K562 (cell line): ENCODE results near the gene COX7A2. TPM values are rescaled to one million over a fixed set of nuclear protein-coding genes. Genes with fewer than 3 reads are reported as not detected.

Source experiments
- ATAC-seq: fragments of 200-7000 bp; cut with Tn5 transposase; 3 replicates; pipeline ENCODE4 v1.9.1; 2020; ENCODE audit warnings: moderate library complexity
- BruUV-seq: library from RNA; stranded (reverse); fragments of 400-500 nt; replicated peaks from 2 replicates; lab custom pipeline; 2021; lab: Mats Ljungman, UMichigan
- CTCF ChIA-PET: fragments of 300-600 bp; formaldehyde crosslinking; extraction: SDS; loops from one replicate; lab custom pipeline; 2021; ENCODE audit warnings: low intra/inter-chr PET ratio; lab: Yijun Ruan, JAX
- POLR2A ChIA-PET: fragments of 300-600, 350-650 bp; sonication (Branson Sonifier 250); formaldehyde crosslinking; extraction: SDS; loops from one replicate; lab custom pipeline; 2021; ENCODE audit warnings: antibody characterized with exemption, inconsistent platforms; lab: Yijun Ruan, JAX
- DNase-seq, 4 experiments: peaks; one replicate each; pipeline versions ENCODE4 v3.0.0 to v3.0.0-alpha.2; 2011 to 2018; ENCODE audit warnings: low spot score in 3 of 4, mixed read lengths in 3 of 4; ENCODE audit errors: extremely low read depth in 1 of 4
- FAIRE-seq: peaks from 2 replicates; lab custom pipeline; 2011; peaks lifted over from hg19 to GRCh38; lab: Jason Lieb, UNC
- H2AFZ ChIP-seq: 2 replicates; pipeline ENCODE4 v1.6.0; 2011; ENCODE audit warnings: low read depth, low read length, control low read depth, inconsistent platforms
- H3K27ac ChIP-seq: fragments of 200-600 bp; 3 replicates; pipeline ENCODE4 v1.8.0; 2011; ENCODE audit warnings: low read depth, mild to moderate bottlenecking, control low read depth, inconsistent platforms, low read length, moderate library complexity, mixed read lengths; ENCODE audit errors: extremely low read depth
- H3K27me3 ChIP-seq, 2 experiments: fragments of 300-600 bp in 1 of 2; 2 replicates in 1 of 2; 3 replicates in 1 of 2; pipeline versions ENCODE4 v1.6.0 to v1.8.0; 2011; ENCODE audit warnings: inconsistent platforms in 2 of 2, low read length in 2 of 2, mild to moderate bottlenecking in 1 of 2, mixed read lengths in 1 of 2, moderate library complexity in 1 of 2; ENCODE audit not compliant: control insufficient read depth in 2 of 2, insufficient read depth in 2 of 2
- H3K36me3 ChIP-seq: fragments of 300-600 bp; 3 replicates; pipeline ENCODE4 v1.8.0; 2011; ENCODE audit warnings: mild to moderate bottlenecking, low read length, inconsistent platforms; ENCODE audit not compliant: control insufficient read depth, insufficient read depth
- H3K4me1 ChIP-seq, 2 experiments: fragments of 200-600 bp in 1 of 2; replicated peaks in 1 of 2; 2 replicates in 1 of 2; 3 replicates in 1 of 2; pipeline versions ENCODE4 v1.5.1 to v1.8.0; 2011; ENCODE audit warnings: inconsistent platforms in 2 of 2, low read length in 2 of 2, mild to moderate bottlenecking in 1 of 2, mixed read lengths in 1 of 2, moderate library complexity in 1 of 2; ENCODE audit not compliant: control insufficient read depth in 2 of 2, insufficient read depth in 2 of 2
- H3K4me2 ChIP-seq: 2 replicates; pipeline ENCODE4 v1.6.1; 2011; ENCODE audit warnings: low read length, control low read depth, inconsistent platforms, mixed read lengths; ENCODE audit not compliant: insufficient read depth
- H3K4me3 ChIP-seq: fragments of 200-600 bp; sonication (generic), shearing (Covaris generic); 2 replicates; pipeline ENCODE4 v1.5.1; 2016; ENCODE audit warnings: control low read depth, inconsistent platforms
- H3K79me2 ChIP-seq: fragments of 200-600 bp; 3 replicates; pipeline ENCODE4 v1.8.0; 2011; ENCODE audit warnings: low read length, inconsistent platforms; ENCODE audit not compliant: control insufficient read depth, insufficient read depth
- H3K9ac ChIP-seq, 2 experiments: 2 replicates each; pipeline versions ENCODE4 v1.6.0 to v1.6.1; 2011; ENCODE audit warnings: low read depth in 2 of 2, low read length in 2 of 2, control low read depth in 1 of 2, inconsistent platforms in 1 of 2, mild to moderate bottlenecking in 1 of 2, mixed read lengths in 1 of 2; ENCODE audit not compliant: insufficient read depth in 1 of 2
- H3K9me1 ChIP-seq: one replicate; pipeline ENCODE4 v1.6.0; 2011; ENCODE audit warnings: inconsistent platforms, mild to moderate bottlenecking, low read length, moderate library complexity; ENCODE audit not compliant: control insufficient read depth, insufficient read depth
- H3K9me3 ChIP-seq: replicated peaks from 2 replicates; pipeline ENCODE4 v1.5.1; 2011; ENCODE audit warnings: low read depth, low read length, inconsistent platforms; ENCODE audit not compliant: control insufficient read depth, insufficient read depth
- H4K20me1 ChIP-seq: replicated peaks from 2 replicates; pipeline ENCODE4 v1.6.1; 2011; ENCODE audit warnings: low read length, inconsistent platforms, mixed read lengths; ENCODE audit not compliant: control insufficient read depth, insufficient read depth
- COPS2 ChIP-seq: fragments of 450-650 bp; conservative IDR thresholded peaks from 2 replicates; pipeline ENCODE4 v1.6.1; 2016; ENCODE audit warnings: mild to moderate bottlenecking, moderate library complexity
- NCOR1 ChIP-seq: fragments of 450-650 bp; IDR thresholded peaks from 2 replicates; pipeline ENCODE4 v1.6.1; 2016; ENCODE audit warnings: mild to moderate bottlenecking, moderate library complexity
- NR4A1 ChIP-seq, 2 experiments: fragments of 250-450 bp in 1 of 2; fragments of 450-650 bp in 1 of 2; sonication (Bioruptor Pico) in 1 of 2; IDR thresholded peaks; 2 replicates each; pipeline versions ENCODE4 v1.4.0 to v1.6.1; 2016 to 2020; ENCODE audit warnings: mild to moderate bottlenecking in 2 of 2, missing compliant biosample characterization in 1 of 2, missing genetic modification characterization in 1 of 2, moderate library complexity in 1 of 2
- WGBS: fragments of 100-300 bp; shearing (Covaris generic); methylation state at CpG from one replicate; pipeline ENCODE4 v1.1.6; 2016; ENCODE audit warnings: low coverage, mixed read lengths; ENCODE audit not compliant: insufficient coverage; ENCODE audit errors: missing lambda C conversion rate; 5-methylcytosine and 5-hydroxymethylcytosine counted together
- in situ Hi-C: fragments of 300-500 bp; cut with MboI; formaldehyde crosslinking; loops from 4 replicates; pipeline ENCODE4 v1.15.0; 2018; ENCODE audit warnings: inconsistent platforms, mixed read lengths
- intact Hi-C: fragments of 100-400 bp; cut with micrococcal nuclease; formaldehyde crosslinking; loops from 2 replicates; pipeline ENCODE4 v1.14.2; 2022
- polyA plus RNA-seq, 8 experiments: library from polyadenylated mRNA; depleted of rRNA in 4 of 8; stranded (reverse) in 5 of 8; unstranded in 3 of 8; fragments of >200 nt; fragmentation: Nextera tagmentation in 2 of 8; fragmentation: Illumina TruSeq in 1 of 8; extraction: Ambion mirVana in 2 of 8; extraction: Trizol in 1 of 8; gene quantifications; 2 replicates each; pipeline versions ENCODE4 v1.2.1 to v1.2.3, GENCODE V29; 2011 to 2014; ENCODE audit warnings: inconsistent platforms in 1 of 8, missing spikeins in 1 of 8
- total RNA-seq, 7 experiments: library from RNA; depleted of rRNA in 6 of 7; stranded (reverse); fragments of >200 nt in 6 of 7; fragmentation: Illumina TruSeq in 2 of 7; extraction: Trizol in 2 of 7; gene quantifications; 2 replicates each; pipeline versions ENCODE4 v1.2.1 to v1.2.3, GENCODE V29; 2011 to 2021; ENCODE audit warnings: low replicate concordance in 1 of 7
- TF ChIP-seq, protein P1 (sequence below): fragments of 450-650 bp; IDR thresholded peaks from 2 replicates; pipeline ENCODE4 v1.6.1; 2016; ENCODE audit warnings: mild to moderate bottlenecking, moderate library complexity
- TF ChIP-seq, protein P2 (sequence below): fragments of 450-650 bp; IDR thresholded peaks from 2 replicates; pipeline ENCODE4 v1.6.1; 2018; ENCODE audit not compliant: partially characterized antibody

COX7A2 gene
- total and polyA plus RNA-seq, 9 of the 15 experiments (the other 6 are each of a cell fraction or from before 2014, with no cell fraction given) = 234 to 2,216 (median 585) TPM

DNA sequence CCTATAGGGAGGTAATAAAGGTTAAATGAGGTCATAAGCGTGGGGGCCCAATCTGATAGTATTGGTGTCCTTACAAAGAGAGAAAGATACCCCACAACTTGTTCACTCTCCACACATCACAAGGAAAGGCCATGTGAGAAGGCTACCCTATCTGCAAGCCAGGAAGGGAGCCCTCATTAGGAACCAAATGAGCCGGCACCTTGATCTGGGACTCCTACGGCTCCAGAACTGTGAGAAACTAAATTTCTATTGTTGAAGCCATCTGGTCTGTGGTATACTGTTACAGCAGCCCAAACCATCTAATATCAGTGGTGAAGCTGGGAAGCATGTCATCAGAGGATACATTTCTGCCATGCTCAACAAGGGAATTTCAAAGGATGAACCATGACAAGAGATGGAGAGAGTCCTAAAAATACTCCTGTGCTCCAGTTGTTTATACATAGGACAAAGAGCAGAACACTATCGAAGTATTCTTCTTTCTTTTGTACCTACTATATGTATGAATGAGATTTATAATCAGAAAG lies 10.4 kb downstream of the COX7A2 start:
- no peak for DNase-seq
- TF ChIP-seq COPS2 (no peak), NR4A1 (CRISPR knock-in tag; IDR thresholded peaks at IDR 0.05) (no peak), NR4A1 (tag; IDR thresholded peaks at IDR 0.05) (no peak), NCOR1 (no peak)
- TF ChIP-seq, protein P1, sequence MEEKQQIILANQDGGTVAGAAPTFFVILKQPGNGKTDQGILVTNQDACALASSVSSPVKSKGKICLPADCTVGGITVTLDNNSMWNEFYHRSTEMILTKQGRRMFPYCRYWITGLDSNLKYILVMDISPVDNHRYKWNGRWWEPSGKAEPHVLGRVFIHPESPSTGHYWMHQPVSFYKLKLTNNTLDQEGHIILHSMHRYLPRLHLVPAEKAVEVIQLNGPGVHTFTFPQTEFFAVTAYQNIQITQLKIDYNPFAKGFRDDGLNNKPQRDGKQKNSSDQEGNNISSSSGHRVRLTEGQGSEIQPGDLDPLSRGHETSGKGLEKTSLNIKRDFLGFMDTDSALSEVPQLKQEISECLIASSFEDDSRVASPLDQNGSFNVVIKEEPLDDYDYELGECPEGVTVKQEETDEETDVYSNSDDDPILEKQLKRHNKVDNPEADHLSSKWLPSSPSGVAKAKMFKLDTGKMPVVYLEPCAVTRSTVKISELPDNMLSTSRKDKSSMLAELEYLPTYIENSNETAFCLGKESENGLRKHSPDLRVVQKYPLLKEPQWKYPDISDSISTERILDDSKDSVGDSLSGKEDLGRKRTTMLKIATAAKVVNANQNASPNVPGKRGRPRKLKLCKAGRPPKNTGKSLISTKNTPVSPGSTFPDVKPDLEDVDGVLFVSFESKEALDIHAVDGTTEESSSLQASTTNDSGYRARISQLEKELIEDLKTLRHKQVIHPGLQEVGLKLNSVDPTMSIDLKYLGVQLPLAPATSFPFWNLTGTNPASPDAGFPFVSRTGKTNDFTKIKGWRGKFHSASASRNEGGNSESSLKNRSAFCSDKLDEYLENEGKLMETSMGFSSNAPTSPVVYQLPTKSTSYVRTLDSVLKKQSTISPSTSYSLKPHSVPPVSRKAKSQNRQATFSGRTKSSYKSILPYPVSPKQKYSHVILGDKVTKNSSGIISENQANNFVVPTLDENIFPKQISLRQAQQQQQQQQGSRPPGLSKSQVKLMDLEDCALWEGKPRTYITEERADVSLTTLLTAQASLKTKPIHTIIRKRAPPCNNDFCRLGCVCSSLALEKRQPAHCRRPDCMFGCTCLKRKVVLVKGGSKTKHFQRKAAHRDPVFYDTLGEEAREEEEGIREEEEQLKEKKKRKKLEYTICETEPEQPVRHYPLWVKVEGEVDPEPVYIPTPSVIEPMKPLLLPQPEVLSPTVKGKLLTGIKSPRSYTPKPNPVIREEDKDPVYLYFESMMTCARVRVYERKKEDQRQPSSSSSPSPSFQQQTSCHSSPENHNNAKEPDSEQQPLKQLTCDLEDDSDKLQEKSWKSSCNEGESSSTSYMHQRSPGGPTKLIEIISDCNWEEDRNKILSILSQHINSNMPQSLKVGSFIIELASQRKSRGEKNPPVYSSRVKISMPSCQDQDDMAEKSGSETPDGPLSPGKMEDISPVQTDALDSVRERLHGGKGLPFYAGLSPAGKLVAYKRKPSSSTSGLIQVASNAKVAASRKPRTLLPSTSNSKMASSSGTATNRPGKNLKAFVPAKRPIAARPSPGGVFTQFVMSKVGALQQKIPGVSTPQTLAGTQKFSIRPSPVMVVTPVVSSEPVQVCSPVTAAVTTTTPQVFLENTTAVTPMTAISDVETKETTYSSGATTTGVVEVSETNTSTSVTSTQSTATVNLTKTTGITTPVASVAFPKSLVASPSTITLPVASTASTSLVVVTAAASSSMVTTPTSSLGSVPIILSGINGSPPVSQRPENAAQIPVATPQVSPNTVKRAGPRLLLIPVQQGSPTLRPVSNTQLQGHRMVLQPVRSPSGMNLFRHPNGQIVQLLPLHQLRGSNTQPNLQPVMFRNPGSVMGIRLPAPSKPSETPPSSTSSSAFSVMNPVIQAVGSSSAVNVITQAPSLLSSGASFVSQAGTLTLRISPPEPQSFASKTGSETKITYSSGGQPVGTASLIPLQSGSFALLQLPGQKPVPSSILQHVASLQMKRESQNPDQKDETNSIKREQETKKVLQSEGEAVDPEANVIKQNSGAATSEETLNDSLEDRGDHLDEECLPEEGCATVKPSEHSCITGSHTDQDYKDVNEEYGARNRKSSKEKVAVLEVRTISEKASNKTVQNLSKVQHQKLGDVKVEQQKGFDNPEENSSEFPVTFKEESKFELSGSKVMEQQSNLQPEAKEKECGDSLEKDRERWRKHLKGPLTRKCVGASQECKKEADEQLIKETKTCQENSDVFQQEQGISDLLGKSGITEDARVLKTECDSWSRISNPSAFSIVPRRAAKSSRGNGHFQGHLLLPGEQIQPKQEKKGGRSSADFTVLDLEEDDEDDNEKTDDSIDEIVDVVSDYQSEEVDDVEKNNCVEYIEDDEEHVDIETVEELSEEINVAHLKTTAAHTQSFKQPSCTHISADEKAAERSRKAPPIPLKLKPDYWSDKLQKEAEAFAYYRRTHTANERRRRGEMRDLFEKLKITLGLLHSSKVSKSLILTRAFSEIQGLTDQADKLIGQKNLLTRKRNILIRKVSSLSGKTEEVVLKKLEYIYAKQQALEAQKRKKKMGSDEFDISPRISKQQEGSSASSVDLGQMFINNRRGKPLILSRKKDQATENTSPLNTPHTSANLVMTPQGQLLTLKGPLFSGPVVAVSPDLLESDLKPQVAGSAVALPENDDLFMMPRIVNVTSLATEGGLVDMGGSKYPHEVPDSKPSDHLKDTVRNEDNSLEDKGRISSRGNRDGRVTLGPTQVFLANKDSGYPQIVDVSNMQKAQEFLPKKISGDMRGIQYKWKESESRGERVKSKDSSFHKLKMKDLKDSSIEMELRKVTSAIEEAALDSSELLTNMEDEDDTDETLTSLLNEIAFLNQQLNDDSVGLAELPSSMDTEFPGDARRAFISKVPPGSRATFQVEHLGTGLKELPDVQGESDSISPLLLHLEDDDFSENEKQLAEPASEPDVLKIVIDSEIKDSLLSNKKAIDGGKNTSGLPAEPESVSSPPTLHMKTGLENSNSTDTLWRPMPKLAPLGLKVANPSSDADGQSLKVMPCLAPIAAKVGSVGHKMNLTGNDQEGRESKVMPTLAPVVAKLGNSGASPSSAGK = no peak
- TF ChIP-seq, protein P2, sequence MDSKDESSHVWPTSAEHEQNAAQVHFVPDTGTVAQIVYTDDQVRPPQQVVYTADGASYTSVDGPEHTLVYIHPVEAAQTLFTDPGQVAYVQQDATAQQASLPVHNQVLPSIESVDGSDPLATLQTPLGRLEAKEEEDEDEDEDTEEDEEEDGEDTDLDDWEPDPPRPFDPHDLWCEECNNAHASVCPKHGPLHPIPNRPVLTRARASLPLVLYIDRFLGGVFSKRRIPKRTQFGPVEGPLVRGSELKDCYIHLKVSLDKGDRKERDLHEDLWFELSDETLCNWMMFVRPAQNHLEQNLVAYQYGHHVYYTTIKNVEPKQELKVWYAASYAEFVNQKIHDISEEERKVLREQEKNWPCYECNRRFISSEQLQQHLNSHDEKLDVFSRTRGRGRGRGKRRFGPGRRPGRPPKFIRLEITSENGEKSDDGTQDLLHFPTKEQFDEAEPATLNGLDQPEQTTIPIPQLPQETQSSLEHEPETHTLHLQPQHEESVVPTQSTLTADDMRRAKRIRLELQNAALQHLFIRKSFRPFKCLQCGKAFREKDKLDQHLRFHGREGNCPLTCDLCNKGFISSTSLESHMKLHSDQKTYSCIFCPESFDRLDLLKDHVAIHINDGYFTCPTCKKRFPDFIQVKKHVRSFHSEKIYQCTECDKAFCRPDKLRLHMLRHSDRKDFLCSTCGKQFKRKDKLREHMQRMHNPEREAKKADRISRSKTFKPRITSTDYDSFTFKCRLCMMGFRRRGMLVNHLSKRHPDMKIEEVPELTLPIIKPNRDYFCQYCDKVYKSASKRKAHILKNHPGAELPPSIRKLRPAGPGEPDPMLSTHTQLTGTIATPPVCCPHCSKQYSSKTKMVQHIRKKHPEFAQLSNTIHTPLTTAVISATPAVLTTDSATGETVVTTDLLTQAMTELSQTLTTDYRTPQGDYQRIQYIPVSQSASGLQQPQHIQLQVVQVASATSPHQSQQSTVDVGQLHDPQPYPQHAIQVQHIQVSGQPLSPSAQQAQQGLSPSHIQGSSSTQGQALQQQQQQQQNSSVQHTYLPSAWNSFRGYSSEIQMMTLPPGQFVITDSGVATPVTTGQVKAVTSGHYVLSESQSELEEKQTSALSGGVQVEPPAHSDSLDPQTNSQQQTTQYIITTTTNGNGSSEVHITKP = no peak

More for the DNA sequence above, 10.4 kb downstream of the COX7A2 start:
- Histone ChIP-seq H3K27ac (no peak overlapping the region), H3K9me1 (no peaks in the 10 kb centered on the region), H3K9me3 (no peaks in the 10 kb centered on the region), H3K9ac (no peak overlapping the region), H3K36me3 (peaks cover 11% of the 10 kb centered on the region), H3K27me3 (no peaks in the 10 kb centered on the region), H3K4me1 (no peaks in the 10 kb centered on the region), H3K4me2 (no peak overlapping the region), H3K4me3 (no peak overlapping the region), H3K79me2 (no peaks in the 10 kb centered on the region), H2AFZ (no peak overlapping the region), H4K20me1 (no peaks in the 10 kb centered on the region)
- intact Hi-C loops (no loop called here), in situ Hi-C loops (no loop called here)
- 42% methylated on average over 4 of the region's 4 CpGs for WGBS
- ATAC-seq (no peak), FAIRE-seq (no peak)
- no TSS peak for BruUV-seq
- ChIA-PET POLR2A (no interaction called here), CTCF (no interaction called here)
